HCT116 (cell line): ENCODE data around the gene CDK1. TPM values are rescaled to one million over a fixed set of nuclear protein-coding genes. Genes with fewer than 3 reads are reported as not detected.

Experiments used
- ATAC-seq: fragments of 200-7000 bp; cut with Tn5 transposase; 2 replicates; pipeline ENCODE4 v1.9.1; 2020; ENCODE audit warnings: mild to moderate bottlenecking, moderate library complexity
- BruUV-seq: library from RNA; stranded (reverse); fragments of 400-500 nt; replicated peaks from 2 replicates; lab custom pipeline; 2021; lab: Mats Ljungman, UMichigan
- CTCF ChIA-PET: fragments of 300-600 bp; sonication (Branson Sonifier 250); formaldehyde crosslinking; loops from one replicate; lab custom pipeline; 2021; ENCODE audit warnings: antibody characterized with exemption; lab: Charles Lee
- POLR2A ChIA-PET: fragments of 300-600, 350-600 bp; sonication (Branson Sonifier 250); formaldehyde crosslinking; loops from one replicate; lab custom pipeline; 2021; ENCODE audit warnings: antibody characterized with exemption; lab: Charles Lee
- RAD21 ChIA-PET, 2 experiments: fragments of 300-600 bp; sonication (Branson Sonifier 250); formaldehyde crosslinking; loops; one replicate each; lab custom pipeline; 2023; ENCODE audit warnings: low total read pairs in 2 of 2; ENCODE audit not compliant: uncharacterized antibody in 2 of 2, unreplicated experiment in 2 of 2, low non-redundant PET in 1 of 2; lab: Charles Lee
- DNase-seq: peaks from one replicate; pipeline ENCODE4 v3.0.0-alpha.2; 2010; ENCODE audit warnings: low read depth, low spot score
- H2AFZ ChIP-seq: fragments of 200-600 bp; shearing (Covaris generic), sonication (generic); 2 replicates; pipeline ENCODE4 v1.6.1; 2017; ENCODE audit warnings: low read depth, mixed run types, mixed read lengths, antibody characterized with exemption, low read length; ENCODE audit not compliant: poor library complexity, severe bottlenecking
- H3K27ac ChIP-seq: 2 replicates; pipeline ENCODE4 v1.5.1; 2012; ENCODE audit warnings: low read depth, low read length
- H3K27me3 ChIP-seq: fragments of 200-600 bp; sonication (generic); 2 replicates; pipeline ENCODE4 v1.6.1; 2016; ENCODE audit warnings: mixed run types, low read length, mixed read lengths; ENCODE audit not compliant: insufficient read depth
- H3K36me3 ChIP-seq, 2 experiments: fragments of 200-500 bp in 1 of 2; fragments of 200-600 bp in 1 of 2; sonication (Bioruptor generic) in 1 of 2; sonication (generic) in 1 of 2; 2 replicates each; pipeline versions ENCODE4 v1.5.1 to v1.6.1; 2014 to 2016; ENCODE audit warnings: low read length in 2 of 2, inconsistent platforms in 1 of 2, mixed read lengths in 1 of 2, mixed run types in 1 of 2; ENCODE audit not compliant: insufficient read depth in 2 of 2, control insufficient read depth in 1 of 2
- H3K4me1 ChIP-seq, 2 experiments: fragments of 200-600 bp in 1 of 2; sonication (generic) in 1 of 2; 2 replicates each; pipeline versions ENCODE4 v1.5.1 to v1.6.1; 2012 to 2017; ENCODE audit warnings: low read length in 2 of 2, inconsistent platforms in 1 of 2, mild to moderate bottlenecking in 1 of 2, mixed read lengths in 1 of 2, mixed run types in 1 of 2, moderate library complexity in 1 of 2; ENCODE audit not compliant: insufficient read depth in 2 of 2, control insufficient read depth in 1 of 2
- H3K4me2 ChIP-seq: fragments of 200-600 bp; sonication (generic); 2 replicates; pipeline ENCODE4 v1.6.1; 2017; ENCODE audit warnings: mixed run types, low read length, mixed read lengths
- H3K4me3 ChIP-seq, 2 experiments: fragments of 200-600 bp in 1 of 2; sonication (generic) in 1 of 2; replicated peaks in 1 of 2; 2 replicates each; pipeline ENCODE4 v1.5.1; 2011 to 2016; ENCODE audit warnings: low read length in 2 of 2, control low read depth in 1 of 2, low read depth in 1 of 2, mild to moderate bottlenecking in 1 of 2, mixed read lengths in 1 of 2, mixed run types in 1 of 2
- H3K79me2 ChIP-seq: fragments of 200-600 bp; sonication (generic); 2 replicates; pipeline ENCODE4 v1.6.1; 2017; ENCODE audit warnings: mild to moderate bottlenecking, mixed run types, low read length, moderate library complexity, mixed read lengths; ENCODE audit not compliant: insufficient read depth
- H3K9ac ChIP-seq: fragments of 200-600 bp; sonication (generic); 2 replicates; pipeline ENCODE4 v1.6.1; 2016; ENCODE audit warnings: low read length, mixed read lengths
- H3K9me2 ChIP-seq: fragments of 200-600 bp; sonication (generic), shearing (Covaris generic); 2 replicates; pipeline ENCODE4 v1.6.1; 2017; ENCODE audit warnings: mixed run types, mild to moderate bottlenecking, moderate library complexity; ENCODE audit not compliant: insufficient read depth
- H3K9me3 ChIP-seq, 2 experiments: fragments of 200-500 bp in 1 of 2; fragments of 200-600 bp in 1 of 2; sonication (Bioruptor generic) in 1 of 2; sonication (generic) in 1 of 2; 2 replicates each; pipeline ENCODE4 v1.6.1; 2014 to 2017; ENCODE audit warnings: low read length in 2 of 2, mixed read lengths in 2 of 2, inconsistent platforms in 1 of 2, low read depth in 1 of 2, mild to moderate bottlenecking in 1 of 2, mixed run types in 1 of 2, moderate library complexity in 1 of 2; ENCODE audit not compliant: control insufficient read depth in 1 of 2, insufficient read depth in 1 of 2
- H4K20me1 ChIP-seq: fragments of 200-600 bp; sonication (generic), shearing (Covaris generic); 2 replicates; pipeline ENCODE4 v1.6.1; 2017; ENCODE audit warnings: mixed run types, mild to moderate bottlenecking, moderate library complexity; ENCODE audit not compliant: insufficient read depth
- CBX3 ChIP-seq: IDR thresholded peaks from 2 replicates; pipeline ENCODE4 v1.6.1; 2012; ENCODE audit warnings: low read depth
- CEBPB ChIP-seq: IDR thresholded peaks from 2 replicates; pipeline ENCODE4 v1.6.1; 2012; ENCODE audit warnings: low read depth
- CTCF ChIP-seq, 3 experiments: fragments of 200-600 bp in 1 of 3; sonication (generic) in 1 of 3; IDR thresholded peaks in 2 of 3; conservative IDR thresholded peaks in 1 of 3; 2 replicates each; pipeline ENCODE4 v1.5.1; 2012 to 2017; ENCODE audit warnings: low read depth in 2 of 3, low read length in 2 of 3, antibody characterized with exemption in 1 of 3, borderline replicate concordance in 1 of 3, control low read depth in 1 of 3, mild to moderate bottlenecking in 1 of 3, mixed read lengths in 1 of 3, mixed run types in 1 of 3, moderate library complexity in 1 of 3; ENCODE audit not compliant: insufficient read depth in 1 of 3
- EGR1 ChIP-seq: IDR thresholded peaks from 2 replicates; pipeline ENCODE4 v1.6.1; 2012; ENCODE audit warnings: low read depth
- ELF1 ChIP-seq: IDR thresholded peaks from 2 replicates; pipeline ENCODE4 v1.6.1; 2012; ENCODE audit warnings: low read depth, borderline replicate concordance
- EZH2phosphoT487 ChIP-seq: fragments of 200-600 bp; IDR thresholded peaks from 2 replicates; pipeline ENCODE4 v1.6.1; 2018; ENCODE audit warnings: antibody characterized with exemption, borderline replicate concordance
- FOSL1 ChIP-seq: IDR thresholded peaks from 2 replicates; pipeline ENCODE4 v1.6.1; 2012; ENCODE audit warnings: low read depth
- JUND ChIP-seq: IDR thresholded peaks from 2 replicates; pipeline ENCODE4 v1.6.1; 2012
- POLR2A ChIP-seq: IDR thresholded peaks from 2 replicates; pipeline ENCODE4 v1.7.0; 2011; ENCODE audit warnings: borderline replicate concordance; ENCODE audit not compliant: insufficient read depth, insufficient read length; ENCODE audit errors: extremely low read depth
- RAD21 ChIP-seq: IDR thresholded peaks from 2 replicates; pipeline ENCODE4 v1.6.1; 2012; ENCODE audit warnings: low read depth, mild to moderate bottlenecking
- REST ChIP-seq: IDR thresholded peaks from 2 replicates; pipeline ENCODE4 v1.6.1; 2012; ENCODE audit warnings: low read depth
- SIN3A ChIP-seq: IDR thresholded peaks from 2 replicates; pipeline ENCODE4 v1.6.1; 2012; ENCODE audit warnings: low read depth
- SRF ChIP-seq: IDR thresholded peaks from 2 replicates; pipeline ENCODE4 v1.6.1; 2012; ENCODE audit warnings: low read depth
- TCF7L2 ChIP-seq: IDR thresholded peaks from 2 replicates; pipeline ENCODE4 v1.7.0; 2011; ENCODE audit warnings: borderline replicate concordance, inconsistent platforms; ENCODE audit not compliant: insufficient read depth, insufficient read length; ENCODE audit errors: extremely low read depth
- YY1 ChIP-seq: IDR thresholded peaks from 2 replicates; pipeline ENCODE4 v1.6.1; 2011; ENCODE audit warnings: low read length, low read depth, moderate library complexity, mild to moderate bottlenecking; ENCODE audit not compliant: insufficient replicate concordance; ENCODE audit errors: extremely low read depth
- ZBTB33 ChIP-seq: IDR thresholded peaks from 2 replicates; pipeline ENCODE4 v1.6.1; 2011; ENCODE audit warnings: mild to moderate bottlenecking, low read length, moderate library complexity; ENCODE audit not compliant: insufficient replicate concordance; ENCODE audit errors: extremely low read depth
- ZNF274 ChIP-seq: fragments of 200-500 bp; sonication (Bioruptor generic); IDR thresholded peaks from 2 replicates; pipeline ENCODE4 v1.6.1; 2014; ENCODE audit warnings: mild to moderate bottlenecking, low read depth, low read length, inconsistent platforms
- intact Hi-C: fragments of 100-400 bp; cut with micrococcal nuclease; formaldehyde crosslinking; loops from 2 replicates; pipeline ENCODE4 v1.10.0; 2022
- total RNA-seq: library from RNA; stranded (reverse); gene quantifications from one replicate; pipeline ENCODE4 v1.2.1, GENCODE V29; 2021; ENCODE audit not compliant: unreplicated experiment
- TF ChIP-seq, protein P1 (sequence below): IDR thresholded peaks from 2 replicates; pipeline ENCODE4 v1.6.1; 2012

The CDK1 gene
- total RNA-seq, 1 experiment from 2014 or later: 104 TPM

- Histone ChIP-seq H3K9ac (no peak overlapping the region), H3K4me2 (no peak overlapping the region), H3K4me1 (0 out of 4 replicates have a peak, but pooled peaks cover 0 to 8% of the 10 kb centered on the region in 2 experiments), H3K9me2 (no peaks in the 10 kb centered on the region), H3K9me3 (no peaks in the 10 kb centered on the region), H2AFZ (no peak overlapping the region), H4K20me1 (peaks cover 9% of the 10 kb centered on the region; the same call in 1 of the 2 replicates), H3K27me3 (no peaks in the 10 kb centered on the region), H3K4me3 (no peak overlapping the region), H3K79me2 (peaks cover 50% of the 10 kb centered on the region), H3K36me3 (peaks cover 20 to 42% of the 10 kb centered on the region in 2 experiments), H3K27ac (no peak overlapping the region)
- no TSS peak for BruUV-seq
- no peak for DNase-seq
- ChIA-PET RAD21 (no interaction called here), POLR2A (interaction anchor here (1.4 to 1.9 kb wide), 2 partner anchors 12 to 19 kb away, joined by 5 read pairs; partner anchors contain the start of gene CDK1), CTCF (no interaction called here)
- intact Hi-C loops: no loop called here
- TF ChIP-seq CTCF (IDR thresholded peaks at IDR 0.05 in 2 of 3, conservative IDR thresholded peaks at IDR 0.05 in 1 of 3; ENCODE audit: borderline replicate concordance in 1 of 3, insufficient read depth in 1 of 3, low read depth in 2 of 3, low read length in 2 of 3) (no peak), YY1 (no peak), REST (no peak), ZBTB33 (no peak), TCF7L2 (no peak), EZH2phosphoT487 (no peak), FOSL1 (no peak), ZNF274 (no peak), EGR1 (no peak), CBX3 (no peak), JUND (no peak), SIN3A (no peak), POLR2A (no peak), SRF (no peak), CEBPB (no peak), ELF1 (no peak), RAD21 (no peak)
- TF ChIP-seq, protein P1, sequence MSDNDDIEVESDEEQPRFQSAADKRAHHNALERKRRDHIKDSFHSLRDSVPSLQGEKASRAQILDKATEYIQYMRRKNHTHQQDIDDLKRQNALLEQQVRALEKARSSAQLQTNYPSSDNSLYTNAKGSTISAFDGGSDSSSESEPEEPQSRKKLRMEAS: no peak
- no peak for ATAC-seq
These were observed 18.9 kb downstream of the CDK1 start for GRCh38 chr10:60797200-60797599.
